ENCODE measurements around the gene MAD1L1.

GRCh38 chr7:1894906-1895663 lies 337.7 kb downstream of the MAD1L1 start:
- no peak for TF ChIP-seq ZBTB11 (tag by site-specific recombination; conservative IDR thresholded peaks at IDR 0.05; ENCODE audit: low read depth)
- TF ChIP-seq IKZF3 (tag by site-specific recombination; IDR thresholded peaks at IDR 0.05) = no peak
- no peak for TF ChIP-seq REST (tag by site-specific recombination; IDR thresholded peaks at IDR 0.05)
- no peak for TF ChIP-seq ZNF660 (tag by site-specific recombination; IDR thresholded peaks at IDR 0.05)
- TF ChIP-seq ZBTB26 (tag by site-specific recombination; optimal IDR thresholded peaks at IDR 0.05) = no peak
- no peak for TF ChIP-seq CTCF (tag by site-specific recombination; IDR thresholded peaks at IDR 0.05)
- no peak for TF ChIP-seq ZNF362 (tag by site-specific recombination; IDR thresholded peaks at IDR 0.05)
- no peak for TF ChIP-seq MYNN (tag by site-specific recombination; IDR thresholded peaks at IDR 0.05; ENCODE audit: borderline replicate concordance)
- no peak for TF ChIP-seq YY1 (tag by site-specific recombination; IDR thresholded peaks at IDR 0.05)
- TF ChIP-seq KLF16 (tag by site-specific recombination; IDR thresholded peaks at IDR 0.05) = no peak
- TF ChIP-seq ZNF121 (tag by site-specific recombination; IDR thresholded peaks at IDR 0.05) = no peak
- TF ChIP-seq ZNF449 (tag by site-specific recombination; IDR thresholded peaks at IDR 0.05) = no peak
- TF ChIP-seq ZNF514 (tag by site-specific recombination; IDR thresholded peaks at IDR 0.05) = no peak
- TF ChIP-seq ZBTB21 (tag by site-specific recombination; IDR thresholded peaks at IDR 0.05) = no peak

Measured in HEK293 (cell line).